GM12878 (cell line): ENCODE data around the gene RPL12. TPM values are rescaled to one million over a fixed set of nuclear protein-coding genes. Genes with fewer than 3 reads are reported as not detected.
A peak's percentile ranks its signal among the peaks of the same experiment; 100 is the strongest.

Source experiments
- ATAC-seq: fragments of 200-7000 bp; cut with Tn5 transposase; 3 replicates; pipeline ENCODE4 v1.9.1; 2020; ENCODE audit warnings: mild to moderate bottlenecking, moderate library complexity
- BruUV-seq: library from RNA; stranded (reverse); fragments of 400-500 nt; replicated peaks from 2 replicates; lab custom pipeline; 2021; lab: Mats Ljungman, UMichigan
- CTCF ChIA-PET: fragments of 300-600 bp; sonication (Branson Sonifier 250); formaldehyde crosslinking; extraction: SDS; loops from one replicate; lab custom pipeline; 2021; ENCODE audit warnings: inconsistent platforms; lab: Yijun Ruan, JAX
- POLR2A ChIA-PET: fragments of 350-600 bp; formaldehyde crosslinking; extraction: SDS; loops from one replicate; lab custom pipeline; 2021; ENCODE audit warnings: inconsistent platforms; lab: Charles Lee
- RAD21 ChIA-PET: fragments of 300-600 bp; sonication (Branson Sonifier 250); formaldehyde crosslinking; loops from one replicate; lab custom pipeline; 2023; ENCODE audit warnings: antibody characterized with exemption; ENCODE audit not compliant: unreplicated experiment; lab: Charles Lee
- SMC1A ChIA-PET: fragments of 300-600 bp; sonication (Branson Sonifier 250); formaldehyde crosslinking; loops from one replicate; lab custom pipeline; 2023; ENCODE audit not compliant: unreplicated experiment, uncharacterized antibody; lab: Charles Lee
- DNase-seq: peaks from one replicate; pipeline ENCODE4 v3.0.0-alpha.2; 2011; ENCODE audit warnings: low read depth, low spot score
- FAIRE-seq: peaks from 3 replicates; lab custom pipeline; 2011; peaks lifted over from hg19 to GRCh38; lab: Jason Lieb, UNC
- H2AFZ ChIP-seq: 2 replicates; pipeline ENCODE4 v1.6.0; 2011; ENCODE audit warnings: low read depth, low read length, control low read depth; ENCODE audit not compliant: control insufficient read depth
- H3K27ac ChIP-seq: 2 replicates; pipeline ENCODE4 v1.5.1; 2011; ENCODE audit warnings: control low read depth; ENCODE audit not compliant: control insufficient read depth, insufficient read depth
- H3K27me3 ChIP-seq, 2 experiments: replicated peaks in 1 of 2; 2 replicates each; pipeline versions ENCODE4 v1.6.0 to v1.6.1; 2011; ENCODE audit warnings: low read length in 1 of 2; ENCODE audit not compliant: control insufficient read depth in 2 of 2, insufficient read depth in 2 of 2
- H3K36me3 ChIP-seq, 2 experiments: 2 replicates each; pipeline ENCODE4 v1.5.1; 2011; ENCODE audit warnings: low read length in 1 of 2; ENCODE audit not compliant: control insufficient read depth in 2 of 2, insufficient read depth in 2 of 2
- H3K4me1 ChIP-seq: 2 replicates; pipeline ENCODE4 v1.6.1; 2011; ENCODE audit warnings: mild to moderate bottlenecking, low read length, moderate library complexity, mixed read lengths; ENCODE audit not compliant: control insufficient read depth, insufficient read depth
- H3K4me2 ChIP-seq: 2 replicates; pipeline ENCODE4 v1.6.0; 2011; ENCODE audit warnings: control low read depth; ENCODE audit not compliant: control insufficient read depth, insufficient read depth
- H3K4me3 ChIP-seq: fragments of 200-600 bp; sonication (generic); 2 replicates; pipeline ENCODE4 v1.5.1; 2016
- H3K79me2 ChIP-seq: 2 replicates; pipeline ENCODE4 v1.6.0; 2011; ENCODE audit warnings: low read length; ENCODE audit not compliant: control insufficient read depth, insufficient read depth
- H3K9ac ChIP-seq: 2 replicates; pipeline ENCODE4 v1.8.0; 2011; ENCODE audit warnings: low read length, control low read depth, mixed read lengths; ENCODE audit not compliant: control insufficient read depth, insufficient read depth
- H3K9me3 ChIP-seq: replicated peaks from 3 replicates; pipeline ENCODE4 v1.5.1; 2011; ENCODE audit warnings: mild to moderate bottlenecking, low read length; ENCODE audit not compliant: control insufficient read depth, insufficient read depth
- H4K20me1 ChIP-seq: 2 replicates; pipeline ENCODE4 v1.6.0; 2011; ENCODE audit not compliant: control insufficient read depth, insufficient read depth
- CBX5 ChIP-seq: sonication (generic); IDR thresholded peaks from 2 replicates; pipeline ENCODE4 v1.6.1; 2016; ENCODE audit warnings: low read depth, moderate library complexity, mild to moderate bottlenecking, inconsistent platforms
- CHD1 ChIP-seq: IDR thresholded peaks from 2 replicates; pipeline ENCODE4 v1.6.1; 2012; ENCODE audit warnings: low read depth, low read length, improper control_type of control experiment
- MTA2 ChIP-seq: fragments of 450-650 bp; IDR thresholded peaks from 2 replicates; pipeline ENCODE4 v1.6.1; 2016; ENCODE audit warnings: low read depth, mild to moderate bottlenecking, moderate library complexity
- NFIC ChIP-seq: IDR thresholded peaks from 2 replicates; pipeline ENCODE4 v1.6.1; 2012; ENCODE audit warnings: low read depth, mild to moderate bottlenecking, inconsistent platforms, low read length, moderate library complexity
- PKNOX1 ChIP-seq: fragments of 450-650 bp; IDR thresholded peaks from 2 replicates; pipeline ENCODE4 v1.6.1; 2016; ENCODE audit warnings: mild to moderate bottlenecking
- TARDBP ChIP-seq: IDR thresholded peaks from 2 replicates; pipeline ENCODE4 v1.6.1; 2016; ENCODE audit warnings: borderline replicate concordance
- TCF3 ChIP-seq: IDR thresholded peaks from 2 replicates; pipeline ENCODE4 v1.6.1; 2012; ENCODE audit warnings: low read depth, mild to moderate bottlenecking, low read length, borderline replicate concordance; ENCODE audit not compliant: insufficient read depth
- ZZZ3 ChIP-seq: IDR thresholded peaks from 2 replicates; pipeline ENCODE4 v1.6.1; 2011; ENCODE audit warnings: low read depth; ENCODE audit not compliant: control insufficient read depth, insufficient read length
- WGBS: methylation state at CpG from one replicate; pipeline ENCODE4 v1.1.6; 2016; ENCODE audit warnings: low lambda C conversion rate; ENCODE audit not compliant: insufficient replicate concordance, insufficient coverage; ENCODE audit errors: missing lambda C conversion rate; 5-methylcytosine and 5-hydroxymethylcytosine counted together
- in situ Hi-C: fragments of 300-500 bp; cut with MboI; formaldehyde crosslinking; loops from 9 replicates; pipeline ENCODE4 v1.14.3; 2018; ENCODE audit warnings: mixed read lengths
- intact Hi-C: fragments of 100-400 bp; cut with micrococcal nuclease; formaldehyde crosslinking; loops from one replicate; pipeline ENCODE4 v1.14.2; 2022; ENCODE audit not compliant: unreplicated experiment
- polyA plus RNA-seq, 11 experiments: library from polyadenylated mRNA; depleted of rRNA in 4 of 11; unstranded in 6 of 11; stranded (reverse) in 5 of 11; fragments of >200 nt; fragmentation: Nextera tagmentation in 4 of 11; fragmentation: Illumina TruSeq in 1 of 11; extraction: Ambion mirVana in 4 of 11; extraction: Trizol in 1 of 11; gene quantifications; 1 replicate in 1 of 11; 2 replicates in 10 of 11; pipeline versions ENCODE4 v1.2.1 to v1.2.3, GENCODE V29; 2011 to 2016; ENCODE audit warnings: inconsistent platforms in 2 of 11, missing spikeins in 2 of 11, low read depth in 1 of 11
- total RNA-seq, 4 experiments: library from RNA; depleted of rRNA in 3 of 4; stranded (reverse); fragments of >200 nt in 3 of 4; fragmentation: Illumina TruSeq in 1 of 4; extraction: Trizol in 1 of 4; gene quantifications; 2 replicates each; pipeline versions ENCODE4 v1.2.1 to v1.2.3, GENCODE V29; 2013 to 2021
- TF ChIP-seq, protein P1 (sequence below): IDR thresholded peaks from 2 replicates; pipeline ENCODE4 v1.6.1; 2011; ENCODE audit warnings: borderline replicate concordance, low read depth, mild to moderate bottlenecking, moderate library complexity, mixed read lengths, low read length; ENCODE audit not compliant: insufficient read depth; ENCODE audit errors: extremely low read length

The RPL12 gene
- total and polyA plus RNA-seq, 10 of the 15 experiments (the other 5 are each of a cell fraction or from before 2014, with no cell fraction given), result 961 to 5,544 (median 2,858) TPM

DNA sequence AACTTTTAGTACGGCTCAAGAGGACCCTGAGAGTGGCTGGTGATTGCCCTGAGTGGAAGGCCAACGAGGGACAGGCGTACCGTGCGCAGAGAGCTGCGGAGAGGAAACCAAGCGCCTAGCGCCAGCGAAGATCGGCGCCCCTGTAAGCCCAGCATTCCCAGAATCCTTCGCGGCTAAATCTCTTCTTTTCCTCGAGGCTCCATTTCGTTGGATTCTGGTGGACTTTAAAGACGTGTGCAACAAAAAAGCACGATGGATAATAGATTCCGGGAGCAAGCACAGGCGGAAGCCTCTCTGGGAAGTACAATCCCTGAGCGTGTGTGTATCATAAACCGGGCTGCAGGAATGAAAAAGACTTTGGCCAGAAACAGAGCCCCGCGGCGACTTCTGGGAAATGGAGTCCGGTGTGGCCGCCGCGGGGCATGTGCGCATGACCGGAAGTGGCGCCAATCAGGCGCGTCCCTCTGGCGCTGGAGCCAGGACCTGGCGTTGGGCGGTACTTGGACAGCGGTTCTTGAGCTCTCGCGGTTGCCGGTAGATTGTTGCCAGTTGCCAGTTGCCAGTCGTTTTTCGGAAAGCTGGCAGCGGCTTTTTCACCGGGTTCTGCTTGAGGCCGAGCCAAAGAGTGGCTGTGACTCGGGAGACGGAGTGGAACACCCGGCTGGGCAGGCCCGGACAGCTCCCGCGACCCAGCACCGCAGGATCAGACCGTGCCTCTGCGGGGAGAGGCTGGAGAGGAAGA, 27.1 kb downstream of the RPL12 start, which contains the start of gene ZNF79 (continued):
- TF ChIP-seq TCF3 (no peak), ZZZ3 (no peak), CBX5 (no peak), MTA2 (no peak)
- TF ChIP-seq, protein P1, sequence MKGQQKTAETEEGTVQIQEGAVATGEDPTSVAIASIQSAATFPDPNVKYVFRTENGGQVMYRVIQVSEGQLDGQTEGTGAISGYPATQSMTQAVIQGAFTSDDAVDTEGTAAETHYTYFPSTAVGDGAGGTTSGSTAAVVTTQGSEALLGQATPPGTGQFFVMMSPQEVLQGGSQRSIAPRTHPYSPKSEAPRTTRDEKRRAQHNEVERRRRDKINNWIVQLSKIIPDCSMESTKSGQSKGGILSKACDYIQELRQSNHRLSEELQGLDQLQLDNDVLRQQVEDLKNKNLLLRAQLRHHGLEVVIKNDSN, result no peak

- Histone ChIP-seq H3K4me3 (peak overlapping the region; percentile 90), H4K20me1 (no peaks in the 10 kb centered on the region), H3K9me3 (no peaks in the 10 kb centered on the region), H3K79me2 (peaks cover 44% of the 10 kb centered on the region), H3K4me1 (peaks cover 13% of the 10 kb centered on the region), H3K9ac (peak overlapping the region; percentile 99), H3K4me2 (peak overlapping the region; percentile 92), H2AFZ (peak overlapping the region; percentile 99), H3K27ac (peak overlapping the region; percentile 88), H3K27me3 (no peaks in the 10 kb centered on the region), H3K36me3 (no peaks in the 10 kb centered on the region; a peak in 1 of 4 replicates)
- ATAC-seq, result no peak; the same call in 2 of the 3 replicates
- SMC1A ChIA-PET, result interaction anchor here (0.7 to 2.0 kb wide), 5 partner anchors 27 to 483 kb away, joined by 3 to 7 read pairs (median 4); partner anchors contain the start of gene SLC2A8
- TF ChIP-seq NFIC, result peak; percentile 36; the same call in 1 of the 2 replicates
- TF ChIP-seq PKNOX1, result peak; percentile 67
- TF ChIP-seq TARDBP, result 0 out of 2 replicates have a peak, but pooled peaks have one; percentile 3
- TF ChIP-seq CHD1, result no peak
- WGBS, result 2% methylated on average over 9 of the region's 9 CpGs
- RAD21 ChIA-PET, result interaction anchor here (1.2 kb wide), 3 partner anchors 25 to 34 kb away, joined by 3 read pairs; no protein-coding TSS in a partner anchor
- CTCF ChIA-PET, result interaction anchor here (0.6 to 1.9 kb wide), 6 partner anchors 25 to 311 kb away, joined by 3 to 6 read pairs (median 4); partner anchors contain the start of genes LRSAM1, RPL12 and SLC2A8
- FAIRE-seq, result peak; percentile 23
- POLR2A ChIA-PET, result interaction anchor here (1.2 to 2.8 kb wide), 2 partner anchors 27 kb away, joined by 5 to 26 read pairs; partner anchors contain the start of genes LRSAM1, RPL12 and SLC2A8
- TSS peak; percentile 92 for BruUV-seq
- in situ Hi-C loops, result no loop called here
- intact Hi-C loops, result loop anchor here (5.0 to 10.0 kb wide), 2 partner anchors 111 to 479 kb away; no protein-coding TSS in a partner anchor
- DNase-seq, result no peak
Observed at GRCh38 chr9:127423476-127423933, 27.7 kb downstream of the RPL12 start.
